CD4-positive, alpha-beta T cell treated with Interleukin-21 for 1 hour (primary cell): ENCODE data around the gene CFAP46.

Experiments used
- DNase-seq: peaks from one replicate; pipeline ENCODE4 v3.0.0-alpha.2; 2020

CFAP46 gene

GRCh38 chr10:132942101-132943057 lies at the start of gene CFAP46:
Gene CFAP46, minus strand, starts transcription at chr10:132942570. Its CDS starts 86 bp downstream, at chr10:132942484.
- DNase-seq, result no peak

GRCh38 chr10:132991706-132992432 lies 49.5 kb upstream of the CFAP46 start:
- no peak for DNase-seq

- no peak for DNase-seq
These were observed 48.5 kb upstream of the CFAP46 start for GRCh38 chr10:132990684-132991545.

- DNase-seq, result no peak
These were observed 47.4 kb upstream of the CFAP46 start for GRCh38 chr10:132989476-132990415.

GRCh38 chr10:132988988-132989387 lies 46.6 kb upstream of the CFAP46 start:
- no peak for DNase-seq

GRCh38 chr10:132987671-132988571 lies 45.6 kb upstream of the CFAP46 start:
- no peak for DNase-seq

GRCh38 chr10:132986978-132987377 lies 44.6 kb upstream of the CFAP46 start:
- DNase-seq, result no peak

- DNase-seq, result no peak
These were observed 44.2 kb upstream of the CFAP46 start for GRCh38 chr10:132986576-132986975.

- no peak for DNase-seq
These were observed 43.7 kb upstream of the CFAP46 start for GRCh38 chr10:132986076-132986475.

- no peak for DNase-seq
These were observed 43.2 kb upstream of the CFAP46 start for GRCh38 chr10:132985546-132985900.

GRCh38 chr10:132984801-132985545 lies 42.6 kb upstream of the CFAP46 start:
- no peak for DNase-seq

- no peak for DNase-seq
These were observed 41.6 kb upstream of the CFAP46 start for GRCh38 chr10:132984008-132984295.

- DNase-seq, result no peak
These were observed 41.1 kb upstream of the CFAP46 start for GRCh38 chr10:132983252-132984007.

- DNase-seq, result no peak
These were observed 40.1 kb upstream of the CFAP46 start for GRCh38 chr10:132982301-132982989.

GRCh38 chr10:132981746-132982145 lies 39.4 kb upstream of the CFAP46 start:
- DNase-seq, result no peak

- DNase-seq, result no peak
These were observed 38.8 kb upstream of the CFAP46 start for GRCh38 chr10:132981173-132981555.

GRCh38 chr10:132980426-132981172 lies 38.2 kb upstream of the CFAP46 start:
- no peak for DNase-seq
